ENCODE measurements around the gene NCOA7. TPM values are rescaled to one million over a fixed set of nuclear protein-coding genes. Genes with fewer than 3 reads are reported as not detected.

NCOA7 gene
- total RNA-seq, 1 donor from 2014 or later: 41.5 TPM

- intact Hi-C loops (cut with micrococcal nuclease): no loop called here
These were observed 69.0 kb downstream of the NCOA7 start for GRCh38 chr6:125859727-125860126.

GRCh38 chr6:125863023-125863422 is 72.3 kb downstream of the NCOA7 start:
- intact Hi-C loops (cut with micrococcal nuclease): no loop called here

GRCh38 chr6:125865015-125865414 is 74.3 kb downstream of the NCOA7 start:
- intact Hi-C loops (cut with micrococcal nuclease): no loop called here

- intact Hi-C loops (cut with micrococcal nuclease): no loop called here
These were observed 75.7 kb downstream of the NCOA7 start for GRCh38 chr6:125866433-125866832.

GRCh38 chr6:125867483-125867942 is 76.8 kb downstream of the NCOA7 start:
- intact Hi-C loops (cut with micrococcal nuclease): no loop called here

- intact Hi-C loops (cut with micrococcal nuclease): no loop called here
These were observed 77.5 kb downstream of the NCOA7 start for GRCh38 chr6:125868252-125868651.

GRCh38 chr6:125868678-125869395 is 78.1 kb downstream of the NCOA7 start:
- intact Hi-C loops (cut with micrococcal nuclease): no loop called here

- intact Hi-C loops (cut with micrococcal nuclease): no loop called here
These were observed 78.7 kb downstream of the NCOA7 start for GRCh38 chr6:125869427-125869826.

GRCh38 chr6:125871365-125871764 is 80.6 kb downstream of the NCOA7 start:
- intact Hi-C loops (cut with micrococcal nuclease): no loop called here

- intact Hi-C loops (cut with micrococcal nuclease): no loop called here
These were observed 81.6 kb downstream of the NCOA7 start for GRCh38 chr6:125872259-125872921.

GRCh38 chr6:125882243-125882642 is 91.5 kb downstream of the NCOA7 start:
- intact Hi-C loops (cut with micrococcal nuclease): no loop called here

- intact Hi-C loops (cut with micrococcal nuclease): no loop called here
These were observed 94.0 kb downstream of the NCOA7 start for GRCh38 chr6:125884634-125885371.

- intact Hi-C loops (cut with micrococcal nuclease): no loop called here
These were observed 95.3 kb downstream of the NCOA7 start for GRCh38 chr6:125886021-125886420.

- intact Hi-C loops (cut with micrococcal nuclease): no loop called here
These were observed 96.2 kb downstream of the NCOA7 start for GRCh38 chr6:125886914-125887313.

GRCh38 chr6:125887372-125887771 is 96.6 kb downstream of the NCOA7 start:
- intact Hi-C loops (cut with micrococcal nuclease): no loop called here

GRCh38 chr6:125888989-125889656 is 98.4 kb downstream of the NCOA7 start:
- intact Hi-C loops (cut with micrococcal nuclease): loop anchor here (2.0 kb wide), 1 partner anchor 68 kb away; the partner anchor contains the start of gene HINT3

- intact Hi-C loops (cut with micrococcal nuclease): no loop called here
These were observed 109.0 kb downstream of the NCOA7 start for GRCh38 chr6:125899726-125900182.

GRCh38 chr6:125904871-125905270 is 114.1 kb downstream of the NCOA7 start:
- intact Hi-C loops (cut with micrococcal nuclease): loop anchor here (1.0 kb wide), 1 partner anchor 112 kb away; no protein-coding TSS in a partner anchor

GRCh38 chr6:125906158-125906998 is 115.6 kb downstream of the NCOA7 start:
- intact Hi-C loops (cut with micrococcal nuclease): no loop called here

- intact Hi-C loops (cut with micrococcal nuclease): no loop called here
These were observed 119.8 kb downstream of the NCOA7 start for GRCh38 chr6:125910527-125910926.
